ENCODE data around the gene IGSF21.

Gene IGSF21

DNA sequence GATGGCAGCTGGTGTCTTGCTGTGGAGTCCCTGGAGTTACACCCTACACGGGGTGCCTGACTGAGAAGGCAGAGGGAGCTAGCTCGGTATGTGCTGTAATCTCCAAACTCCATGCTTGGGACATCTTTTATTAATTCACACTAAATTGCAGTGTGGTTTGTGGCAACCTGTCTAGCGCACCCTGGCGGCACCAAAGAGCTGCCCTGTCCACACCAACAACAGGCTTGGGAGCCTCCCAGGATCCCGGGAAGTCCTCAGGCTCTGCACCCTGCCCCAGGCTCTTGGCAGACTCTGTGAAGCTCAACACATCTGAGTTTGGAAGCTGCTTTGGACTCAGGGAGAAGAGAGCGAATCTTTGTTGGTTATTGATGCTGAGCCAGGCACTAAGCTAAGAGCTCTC, 138.9 kb downstream of the IGSF21 start:
- Histone ChIP-seq H3K9ac (ENCODE audit: low read length) (no peak overlapping the region), H3K27ac (ENCODE audit: low read depth, low read length) (no peak overlapping the region), H3K9me3 (ENCODE audit: insufficient read depth, low read depth, low read length) (peaks cover 3% of the 10 kb centered on the region), H3K4me2 (ENCODE audit: low read length) (no peak overlapping the region), H3K27me3 (ENCODE audit: insufficient read depth, low read length) (no peaks in the 10 kb centered on the region), H3K4me3 (ENCODE audit: low read depth, low read length) (no peak overlapping the region), H2BK12ac (ENCODE audit: low read length) (no peak overlapping the region), H3K36me3 (ENCODE audit: control insufficient read depth in 1 of 2, insufficient read depth in 2 of 2, low read length in 2 of 2) (no peaks in the 10 kb centered on the region), H2AK5ac (ENCODE audit: low read length) (no peak overlapping the region), H3K18ac (ENCODE audit: low read length) (no peak overlapping the region), H2BK5ac (ENCODE audit: low read depth, low read length, poor library complexity) (no peak overlapping the region), H3K4me1 (ENCODE audit: control insufficient read depth in 1 of 2, insufficient read depth in 2 of 2, low read length in 2 of 2) (no peaks in the 10 kb centered on the region), H3K23ac (ENCODE audit: low read length) (no peak overlapping the region), H3K4ac (ENCODE audit: low read depth, low read length) (no peak overlapping the region), H3K79me2 (ENCODE audit: control insufficient read depth, insufficient read depth, low read length, poor library complexity) (no peaks in the 10 kb centered on the region), H4K91ac (ENCODE audit: low read depth, low read length) (no peak overlapping the region), H4K12ac (ENCODE audit: low read depth, low read length) (no peak overlapping the region), H3K14ac (ENCODE audit: low read length) (no peak overlapping the region), H2AFZ (ENCODE audit: insufficient read depth, low read length, poor library complexity) (no peak overlapping the region), H2BK120ac (ENCODE audit: insufficient read depth, low read length, poor library complexity) (no peak overlapping the region), H3K79me1 (ENCODE audit: low read length) (no peaks in the 10 kb centered on the region), H4K8ac (ENCODE audit: low read depth, low read length) (no peak overlapping the region)
- WGBS (ENCODE audit: extremely low coverage, insufficient coverage, insufficient read length) = no CpG with 5 or more reads among the region's 6 CpGs
- DNase-seq = no peak

DNA sequence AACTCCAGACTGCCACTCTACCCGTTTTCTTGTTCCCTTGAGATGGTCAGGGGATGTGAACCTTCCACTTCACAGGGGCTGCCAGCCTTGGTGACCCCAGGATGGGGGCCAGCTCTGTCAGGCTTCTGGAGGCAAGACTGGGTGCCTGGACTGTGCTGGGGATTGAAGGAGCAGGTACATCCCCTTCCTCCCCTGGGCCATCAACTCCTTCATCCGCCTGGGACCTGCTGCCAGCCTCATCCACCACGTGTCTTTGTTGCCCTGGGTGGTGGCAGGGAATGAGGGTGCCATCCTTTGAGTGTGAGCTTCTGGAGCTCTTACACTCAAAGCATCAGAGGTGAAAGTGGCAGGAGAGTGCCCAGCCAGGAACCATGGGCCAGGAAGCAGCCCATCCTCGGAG, 139.6 kb downstream of the IGSF21 start:
- Histone ChIP-seq H3K9ac (ENCODE audit: low read length) (no peak overlapping the region), H3K14ac (ENCODE audit: low read length) (no peak overlapping the region), H3K4me1 (ENCODE audit: control insufficient read depth in 1 of 2, insufficient read depth in 2 of 2, low read length in 2 of 2) (no peaks in the 10 kb centered on the region), H4K91ac (ENCODE audit: low read depth, low read length) (no peak overlapping the region), H4K8ac (ENCODE audit: low read depth, low read length) (no peak overlapping the region), H2BK120ac (ENCODE audit: insufficient read depth, low read length, poor library complexity) (no peak overlapping the region), H4K12ac (ENCODE audit: low read depth, low read length) (no peak overlapping the region), H2BK5ac (ENCODE audit: low read depth, low read length, poor library complexity) (no peak overlapping the region), H2AK5ac (ENCODE audit: low read length) (no peak overlapping the region), H2AFZ (ENCODE audit: insufficient read depth, low read length, poor library complexity) (no peak overlapping the region), H2BK12ac (ENCODE audit: low read length) (no peak overlapping the region), H3K79me1 (ENCODE audit: low read length) (no peaks in the 10 kb centered on the region), H3K27ac (ENCODE audit: low read depth, low read length) (no peak overlapping the region), H3K27me3 (ENCODE audit: insufficient read depth, low read length) (no peaks in the 10 kb centered on the region), H3K79me2 (ENCODE audit: control insufficient read depth, insufficient read depth, low read length, poor library complexity) (no peaks in the 10 kb centered on the region), H3K23ac (ENCODE audit: low read length) (no peak overlapping the region), H3K4ac (ENCODE audit: low read depth, low read length) (no peak overlapping the region), H3K18ac (ENCODE audit: low read length) (no peak overlapping the region), H3K4me3 (ENCODE audit: low read depth, low read length) (no peak overlapping the region), H3K4me2 (ENCODE audit: low read length) (no peak overlapping the region), H3K36me3 (ENCODE audit: control insufficient read depth in 1 of 2, insufficient read depth in 2 of 2, low read length in 2 of 2) (no peaks in the 10 kb centered on the region), H3K9me3 (ENCODE audit: insufficient read depth, low read depth, low read length) (peaks cover 3% of the 10 kb centered on the region)
- no CpG with 5 or more reads among the region's 4 CpGs for WGBS (ENCODE audit: extremely low coverage, insufficient coverage, insufficient read length)
- DNase-seq = no peak

DNA sequence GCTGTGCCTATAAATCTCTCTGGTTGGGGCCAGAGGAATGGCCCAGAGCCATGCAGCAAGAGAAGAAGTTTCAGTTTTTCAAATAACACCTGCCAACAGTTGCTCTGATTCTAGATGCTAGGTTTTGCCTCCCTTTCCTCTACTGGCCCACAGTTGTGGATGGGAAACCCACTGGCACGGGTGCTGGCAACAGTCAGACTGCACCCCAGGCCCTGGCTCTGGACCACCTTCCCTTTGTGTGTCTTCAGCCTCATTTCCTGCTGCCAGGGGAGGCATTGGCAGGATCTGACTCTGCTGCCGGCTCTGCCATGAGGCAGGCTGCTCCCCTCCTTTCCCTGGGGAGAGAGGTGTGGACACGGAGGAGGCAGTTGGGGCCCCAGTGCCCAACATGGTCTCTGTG, 142.0 kb downstream of the IGSF21 start:
- Histone ChIP-seq H3K27me3 (ENCODE audit: insufficient read depth, low read length) (no peaks in the 10 kb centered on the region), H3K18ac (ENCODE audit: low read length) (no peak overlapping the region), H2AK5ac (ENCODE audit: low read length) (no peak overlapping the region), H3K4me3 (ENCODE audit: low read depth, low read length) (no peak overlapping the region), H4K91ac (ENCODE audit: low read depth, low read length) (no peak overlapping the region), H2BK120ac (ENCODE audit: insufficient read depth, low read length, poor library complexity) (no peak overlapping the region), H2BK12ac (ENCODE audit: low read length) (no peak overlapping the region), H4K12ac (ENCODE audit: low read depth, low read length) (no peak overlapping the region), H3K4me1 (ENCODE audit: control insufficient read depth in 1 of 2, insufficient read depth in 2 of 2, low read length in 2 of 2) (no peaks in the 10 kb centered on the region), H2AFZ (ENCODE audit: insufficient read depth, low read length, poor library complexity) (no peak overlapping the region), H2BK5ac (ENCODE audit: low read depth, low read length, poor library complexity) (no peak overlapping the region), H3K79me1 (ENCODE audit: low read length) (no peaks in the 10 kb centered on the region), H3K4me2 (ENCODE audit: low read length) (no peak overlapping the region), H3K9me3 (ENCODE audit: insufficient read depth, low read depth, low read length) (peaks cover 2% of the 10 kb centered on the region), H3K14ac (ENCODE audit: low read length) (no peak overlapping the region), H3K79me2 (ENCODE audit: control insufficient read depth, insufficient read depth, low read length, poor library complexity) (no peaks in the 10 kb centered on the region), H3K27ac (ENCODE audit: low read depth, low read length) (no peak overlapping the region), H3K4ac (ENCODE audit: low read depth, low read length) (no peak overlapping the region), H3K36me3 (ENCODE audit: control insufficient read depth in 1 of 2, insufficient read depth in 2 of 2, low read length in 2 of 2) (no peaks in the 10 kb centered on the region), H3K23ac (ENCODE audit: low read length) (no peak overlapping the region), H4K8ac (ENCODE audit: low read depth, low read length) (no peak overlapping the region), H3K9ac (ENCODE audit: low read length) (no peak overlapping the region)
- no peak for DNase-seq
- WGBS (ENCODE audit: extremely low coverage, insufficient coverage, insufficient read length) = no CpG with 5 or more reads among the region's 3 CpGs

DNA sequence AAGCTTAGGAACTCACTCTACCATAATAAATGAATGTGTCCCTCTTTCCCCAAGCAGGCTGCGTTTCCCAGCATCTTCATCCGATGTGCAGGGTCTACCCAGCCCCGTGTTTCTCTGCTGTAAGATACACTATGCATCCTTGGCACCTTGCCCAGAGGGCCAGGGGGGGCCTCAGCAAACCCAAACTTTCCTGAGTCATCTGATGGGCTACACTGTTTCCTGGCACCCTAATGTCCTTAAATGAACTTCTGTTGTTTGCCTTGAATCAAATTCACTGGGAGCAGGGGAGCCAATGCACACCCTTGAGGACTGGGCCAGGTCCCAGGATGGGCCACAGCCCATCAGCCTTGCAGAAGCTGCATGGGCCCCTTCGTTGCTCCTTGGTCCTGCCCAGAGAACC, 145.5 kb downstream of the IGSF21 start:
- Histone ChIP-seq H3K36me3 (ENCODE audit: control insufficient read depth in 1 of 2, insufficient read depth in 2 of 2, low read length in 2 of 2) (no peaks in the 10 kb centered on the region), H3K27ac (ENCODE audit: low read depth, low read length) (no peak overlapping the region), H2AK5ac (ENCODE audit: low read length) (no peak overlapping the region), H3K23ac (ENCODE audit: low read length) (no peak overlapping the region), H3K14ac (ENCODE audit: low read length) (no peak overlapping the region), H3K4me3 (ENCODE audit: low read depth, low read length) (no peak overlapping the region), H3K9me3 (ENCODE audit: insufficient read depth, low read depth, low read length) (peaks cover 2% of the 10 kb centered on the region), H3K9ac (ENCODE audit: low read length) (no peak overlapping the region), H3K18ac (ENCODE audit: low read length) (no peak overlapping the region), H2AFZ (ENCODE audit: insufficient read depth, low read length, poor library complexity) (no peak overlapping the region), H3K79me2 (ENCODE audit: control insufficient read depth, insufficient read depth, low read length, poor library complexity) (no peaks in the 10 kb centered on the region), H2BK120ac (ENCODE audit: insufficient read depth, low read length, poor library complexity) (no peak overlapping the region), H3K4me1 (ENCODE audit: control insufficient read depth in 1 of 2, insufficient read depth in 2 of 2, low read length in 2 of 2) (no peaks in the 10 kb centered on the region), H2BK12ac (ENCODE audit: low read length) (no peak overlapping the region), H3K79me1 (ENCODE audit: low read length) (no peaks in the 10 kb centered on the region), H2BK5ac (ENCODE audit: low read depth, low read length, poor library complexity) (no peak overlapping the region), H4K91ac (ENCODE audit: low read depth, low read length) (no peak overlapping the region), H4K12ac (ENCODE audit: low read depth, low read length) (no peak overlapping the region), H3K27me3 (ENCODE audit: insufficient read depth, low read length) (no peaks in the 10 kb centered on the region), H3K4me2 (ENCODE audit: low read length) (no peak overlapping the region), H4K8ac (ENCODE audit: low read depth, low read length) (no peak overlapping the region), H3K4ac (ENCODE audit: low read depth, low read length) (no peak overlapping the region)
- WGBS (ENCODE audit: extremely low coverage, insufficient coverage, insufficient read length) = no CpG with 5 or more reads among the region's 4 CpGs
- no peak for DNase-seq

All from trophoblast cell (in vitro differentiated cells and primary cell).